ENCODE data around the gene FASTKD1.
"Not testable (repeated sequence)": the region's sequence is repeated elsewhere in the genome, so short reads cannot be mapped to it uniquely, and the experiment has no call there.

The FASTKD1 gene

DNA sequence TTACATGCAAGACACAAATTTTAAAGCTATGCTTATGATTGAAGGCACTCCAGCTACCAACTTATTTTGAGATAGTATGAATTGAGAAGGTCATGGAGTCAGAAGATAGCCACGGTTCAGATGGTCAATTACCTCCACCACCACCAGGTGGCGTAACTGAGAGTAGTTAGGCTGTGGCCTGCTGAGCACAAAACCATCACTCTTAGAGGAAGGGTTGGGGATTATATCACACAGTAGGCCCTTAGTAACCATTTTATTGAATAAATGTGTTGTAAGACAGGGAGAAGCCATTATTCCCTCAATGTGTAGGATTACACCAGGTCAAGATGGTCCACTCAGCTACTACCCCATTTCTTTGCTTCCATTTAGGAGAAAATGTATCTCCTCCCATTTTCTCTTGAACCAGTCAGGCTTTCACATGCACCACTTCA is 45.4 kb downstream of the FASTKD1 start:
- no peaks in the 10 kb centered on the region for H3K9me3 ChIP-seq (ENCODE audit: control insufficient read depth, low read length)
- H3K27me3 ChIP-seq (ENCODE audit: control insufficient read depth, insufficient read depth, low read length): no peaks in the 10 kb centered on the region
- H3K36me3 ChIP-seq (ENCODE audit: control insufficient read depth, insufficient read depth, low read length): no peaks in the 10 kb centered on the region
- no peak overlapping the region for H3K4me3 ChIP-seq (ENCODE audit: low read depth, low read length)
- peak; percentile 83 for TF ChIP-seq CTCF (IDR thresholded peaks at IDR 0.05)
- no peak overlapping the region for H3K4me2 ChIP-seq (ENCODE audit: low read length)
- no peaks in the 10 kb centered on the region for H3K4me1 ChIP-seq
- H3K79me2 ChIP-seq: no peaks in the 10 kb centered on the region
- H3K9ac ChIP-seq: no peak overlapping the region
- H3K27ac ChIP-seq: no peak overlapping the region
- H2AFZ ChIP-seq: no peak overlapping the region

- H3K4me2 ChIP-seq (ENCODE audit: low read length): no peak overlapping the region
- H3K9me3 ChIP-seq (ENCODE audit: control insufficient read depth, low read length): no peaks in the 10 kb centered on the region
- H2AFZ ChIP-seq: no peak overlapping the region
- H3K9ac ChIP-seq: no peak overlapping the region
- no peak overlapping the region for H3K27ac ChIP-seq
- TF ChIP-seq CTCF (IDR thresholded peaks at IDR 0.05): no peak
- no peaks in the 10 kb centered on the region for H3K79me2 ChIP-seq
- H3K36me3 ChIP-seq (ENCODE audit: control insufficient read depth, insufficient read depth, low read length): no peaks in the 10 kb centered on the region
- H3K4me1 ChIP-seq: no peaks in the 10 kb centered on the region
- no peak overlapping the region for H3K4me3 ChIP-seq (ENCODE audit: low read depth, low read length)
- no peaks in the 10 kb centered on the region for H3K27me3 ChIP-seq (ENCODE audit: control insufficient read depth, insufficient read depth, low read length)
Measured at GRCh38 chr2:169526451-169526850, 47.2 kb downstream of the FASTKD1 start.

DNA sequence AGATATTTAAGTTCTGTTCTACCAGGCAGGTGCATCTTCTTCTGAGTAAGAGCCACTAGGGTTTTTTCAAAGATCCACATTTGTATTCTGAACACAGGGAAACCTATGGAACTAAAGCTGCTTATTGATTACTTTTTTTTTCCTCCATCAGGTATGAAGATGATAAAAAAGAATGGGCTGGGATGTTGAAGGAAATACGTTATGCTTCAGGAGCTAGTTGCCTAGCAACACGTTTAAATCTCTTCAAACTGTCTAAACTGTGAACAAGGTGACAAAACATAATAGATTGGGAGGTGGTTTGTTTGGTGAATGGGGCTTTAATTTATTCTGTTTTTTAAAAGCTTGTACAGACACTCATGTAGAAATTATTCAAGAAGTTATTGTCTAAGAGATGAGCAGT is 48.2 kb downstream of the FASTKD1 start:
- H3K27ac ChIP-seq: no peak overlapping the region
- no peak overlapping the region for H2AFZ ChIP-seq
- no peaks in the 10 kb centered on the region for H3K36me3 ChIP-seq (ENCODE audit: control insufficient read depth, insufficient read depth, low read length)
- no peaks in the 10 kb centered on the region for H3K4me1 ChIP-seq
- H3K9ac ChIP-seq: no peak overlapping the region
- H3K4me2 ChIP-seq (ENCODE audit: low read length): no peak overlapping the region
- TF ChIP-seq CTCF (IDR thresholded peaks at IDR 0.05): no peak
- H3K4me3 ChIP-seq (ENCODE audit: low read depth, low read length): no peak overlapping the region
- no peaks in the 10 kb centered on the region for H3K9me3 ChIP-seq (ENCODE audit: control insufficient read depth, low read length)
- H3K27me3 ChIP-seq (ENCODE audit: control insufficient read depth, insufficient read depth, low read length): no peaks in the 10 kb centered on the region
- no peaks in the 10 kb centered on the region for H3K79me2 ChIP-seq

GRCh38 chr2:169523681-169524080 is 50.0 kb downstream of the FASTKD1 start:
- Histone ChIP-seq H3K27me3 (ENCODE audit: control insufficient read depth, insufficient read depth, low read length) (no peaks in the 10 kb centered on the region), H3K9me3 (ENCODE audit: control insufficient read depth, low read length) (no peaks in the 10 kb centered on the region), H3K4me2 (ENCODE audit: low read length) (no peak overlapping the region), H3K4me1 (no peaks in the 10 kb centered on the region), H3K27ac (no peak overlapping the region), H3K9ac (no peak overlapping the region), H3K79me2 (no peaks in the 10 kb centered on the region), H2AFZ (no peak overlapping the region), H3K4me3 (ENCODE audit: low read depth, low read length) (no peak overlapping the region), H3K36me3 (ENCODE audit: control insufficient read depth, insufficient read depth, low read length) (no peaks in the 10 kb centered on the region)
- TF ChIP-seq CTCF (IDR thresholded peaks at IDR 0.05): no peak

- Histone ChIP-seq H3K4me1 (no peaks in the 10 kb centered on the region), H2AFZ (no peak overlapping the region), H3K9ac (no peak overlapping the region), H3K27ac (no peak overlapping the region), H3K4me2 (ENCODE audit: low read length) (no peak overlapping the region), H3K36me3 (ENCODE audit: control insufficient read depth, insufficient read depth, low read length) (no peaks in the 10 kb centered on the region), H3K27me3 (ENCODE audit: control insufficient read depth, insufficient read depth, low read length) (no peaks in the 10 kb centered on the region), H3K4me3 (ENCODE audit: low read depth, low read length) (no peak overlapping the region), H3K9me3 (ENCODE audit: control insufficient read depth, low read length) (no peaks in the 10 kb centered on the region), H3K79me2 (no peaks in the 10 kb centered on the region)
- TF ChIP-seq CTCF (IDR thresholded peaks at IDR 0.05): no peak
Measured at GRCh38 chr2:169520896-169521295, 52.8 kb downstream of the FASTKD1 start.

- H2AFZ ChIP-seq; H3K4me1 ChIP-seq; H3K9ac ChIP-seq; H3K27me3 ChIP-seq (ENCODE audit: control insufficient read depth, insufficient read depth, low read length); H3K4me3 ChIP-seq (ENCODE audit: low read depth, low read length); H3K36me3 ChIP-seq (ENCODE audit: control insufficient read depth, insufficient read depth, low read length); H3K27ac ChIP-seq; H3K79me2 ChIP-seq; H3K9me3 ChIP-seq (ENCODE audit: control insufficient read depth, low read length); H3K4me2 ChIP-seq (ENCODE audit: low read length): not testable (repeated sequence)
Measured at GRCh38 chr2:169516488-169516995, 57.1 kb downstream of the FASTKD1 start.

DNA sequence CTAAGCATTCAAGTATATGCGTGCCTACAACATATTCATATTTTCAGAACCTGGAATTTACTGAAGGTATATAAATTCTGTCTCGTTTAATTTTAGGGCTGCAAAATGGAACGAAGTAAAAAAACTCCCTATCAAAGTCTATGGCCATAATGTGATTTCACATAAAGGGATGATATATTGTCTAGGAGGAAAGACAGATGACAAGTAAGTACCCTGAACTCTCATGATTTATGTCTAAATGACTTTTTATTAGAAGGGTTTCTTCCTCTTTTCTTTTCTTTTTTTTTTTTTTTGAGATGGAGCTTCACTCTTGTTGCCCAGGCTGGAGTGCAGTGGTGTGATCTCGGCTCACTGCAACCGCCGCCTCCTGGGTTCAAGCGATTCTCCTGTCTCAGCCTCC is 58.9 kb downstream of the FASTKD1 start:
- H3K27ac ChIP-seq; H3K79me2 ChIP-seq; H3K4me3 ChIP-seq (ENCODE audit: low read depth, low read length): not testable (repeated sequence)

More for the DNA sequence above, 58.9 kb downstream of the FASTKD1 start:
- not testable (repeated sequence) for H3K9ac ChIP-seq; H2AFZ ChIP-seq; H3K36me3 ChIP-seq (ENCODE audit: control insufficient read depth, insufficient read depth, low read length); H3K4me2 ChIP-seq (ENCODE audit: low read length); H3K27me3 ChIP-seq (ENCODE audit: control insufficient read depth, insufficient read depth, low read length); H3K9me3 ChIP-seq (ENCODE audit: control insufficient read depth, low read length); H3K4me1 ChIP-seq

Measured in parathyroid adenoma (tissue), 2 donors.